HG02678 (cell line): ENCODE results near the gene SMC6.

Experiments
- ATAC-seq: cut with Tn5 transposase; IDR thresholded peaks from one replicate; pipeline ENCODE4 v1.9.1; 2021; ENCODE audit warnings: mild to moderate bottlenecking, moderate library complexity; ENCODE audit not compliant: unreplicated experiment

SMC6 gene

GRCh38 chr2:17621781-17622180 lies 131.8 kb downstream of the SMC6 start:
- ATAC-seq, result no peak

DNA sequence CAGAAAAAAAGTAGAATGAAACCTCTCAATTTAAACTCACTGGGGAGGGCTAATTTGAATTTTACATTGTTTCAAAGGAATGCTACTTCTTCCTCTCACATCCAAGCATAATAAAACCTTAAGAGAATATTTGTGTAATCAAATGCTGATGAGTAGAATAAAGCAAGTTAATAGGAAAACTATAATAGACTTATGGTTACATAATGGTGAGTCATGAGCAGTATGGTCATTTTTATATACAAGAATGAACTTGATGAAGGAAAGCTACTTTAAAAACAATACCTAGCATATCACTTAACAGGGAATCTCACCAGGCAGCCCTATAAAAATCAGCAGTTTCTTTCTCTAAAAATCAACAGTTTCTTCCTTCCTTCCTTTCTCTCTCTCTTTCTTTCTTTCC lies 132.8 kb downstream of the SMC6 start:
- ATAC-seq, result no peak

GRCh38 chr2:17620280-17620679 lies 133.3 kb downstream of the SMC6 start:
- ATAC-seq, result no peak

DNA sequence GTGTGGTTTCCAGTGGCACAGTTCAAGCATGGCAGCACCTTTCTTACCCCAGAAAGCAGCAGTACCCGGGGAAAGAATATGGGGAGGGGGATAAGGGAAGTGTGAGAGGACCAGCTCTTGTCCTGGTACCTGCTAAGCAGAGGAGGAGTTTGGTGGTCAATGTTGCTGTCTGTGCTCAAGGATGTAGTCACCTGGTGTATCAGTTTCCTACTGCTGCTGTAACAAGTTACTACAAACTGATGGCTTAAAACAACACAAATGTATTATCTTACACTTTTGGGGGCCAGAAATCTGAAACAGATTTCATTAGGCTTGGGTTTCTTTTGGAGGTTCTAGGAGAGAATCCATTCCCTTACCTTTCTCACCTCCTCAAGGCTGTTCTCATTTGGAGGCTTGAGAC lies 135.7 kb downstream of the SMC6 start:
- ATAC-seq, result no peak

- no peak for ATAC-seq
These were observed 136.1 kb downstream of the SMC6 start for GRCh38 chr2:17617516-17617915.

GRCh38 chr2:17616405-17616804 lies 137.2 kb downstream of the SMC6 start:
- no peak for ATAC-seq

DNA sequence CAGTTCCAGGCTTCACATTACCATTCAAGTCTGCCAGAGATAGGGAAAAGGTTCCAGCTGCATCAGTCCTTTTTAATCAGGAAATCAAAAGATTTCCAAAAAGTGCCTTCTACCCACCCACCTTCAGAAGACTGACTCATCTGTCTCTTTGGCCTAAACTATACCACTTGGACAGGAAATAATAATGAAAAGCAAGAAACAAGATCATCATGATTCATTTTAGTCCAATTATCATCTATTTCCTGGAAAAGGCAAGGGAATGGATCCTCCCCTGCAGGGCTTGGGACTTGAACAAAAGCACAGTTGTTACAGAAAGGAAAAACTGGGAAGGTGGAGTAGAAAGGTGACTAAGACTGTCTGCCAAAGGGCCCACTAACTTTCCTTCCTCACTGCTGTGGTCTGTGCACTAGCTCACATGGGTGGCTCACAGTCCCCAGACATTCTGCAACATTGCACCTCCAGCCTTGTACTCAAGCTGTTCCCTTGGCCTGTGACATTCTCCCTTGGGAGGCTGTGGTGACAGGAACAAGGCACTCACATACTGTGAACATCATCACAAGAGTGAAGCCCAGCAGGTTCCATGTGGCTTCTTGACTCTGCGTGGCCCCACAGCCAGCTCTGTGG lies 137.8 kb downstream of the SMC6 start:
- no peak for ATAC-seq

DNA sequence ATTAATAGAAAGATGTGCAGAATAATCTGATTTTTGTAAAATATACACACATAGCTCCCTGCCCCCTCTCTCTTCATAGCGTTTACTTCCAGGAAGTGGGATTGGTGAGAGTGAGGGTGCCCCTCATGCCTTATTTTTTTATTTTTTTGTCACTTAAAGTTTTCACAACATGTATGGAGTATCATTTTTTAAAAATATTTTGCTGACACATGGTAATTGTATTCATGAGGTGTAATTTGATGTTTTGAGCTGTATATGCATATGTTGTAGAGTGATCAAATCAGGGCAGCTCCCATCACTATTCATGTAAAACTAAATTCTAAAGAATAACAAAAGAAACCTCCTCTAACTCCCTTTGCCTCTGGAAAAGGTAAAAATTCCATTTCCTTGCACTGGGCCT lies 138.5 kb downstream of the SMC6 start:
- no peak for ATAC-seq

GRCh38 chr2:17614174-17614930 lies 139.3 kb downstream of the SMC6 start:
- ATAC-seq, result no peak
